ENCODE data around the gene KLHL36. TPM values are rescaled to one million over a fixed set of nuclear protein-coding genes. Genes with fewer than 3 reads are reported as not detected.
A peak's percentile ranks its signal among the peaks of the same experiment; 100 is the strongest.
"Not testable (repeated sequence)": the region's sequence is repeated elsewhere in the genome, so short reads cannot be mapped to it uniquely, and the experiment has no call there.

KLHL36 gene
- total RNA-seq, 4 donors from 2014 or later = 43.4 to 70.7 (median 67.2) TPM

- H3K9me3 ChIP-seq = no peaks in the 10 kb centered on the region
- H3K36me3 ChIP-seq = no peaks in the 10 kb centered on the region
- DNase-seq (ENCODE audit: low spot score in 2 of 2) = no peak
- TF ChIP-seq POLR2AphosphoS5 (IDR thresholded peaks at IDR 0.05) (no peak), POLR2A (IDR thresholded peaks at IDR 0.05) (no peak), EP300 (IDR thresholded peaks at IDR 0.05) (no peak), CTCF (IDR thresholded peaks at IDR 0.05) (no peak)
- no peak overlapping the region for H3K4me3 ChIP-seq
- peaks cover 7% of the 10 kb centered on the region for H3K27me3 ChIP-seq
- WGBS = 83% methylated on average over 8 of the region's 8 CpGs
- no peaks in the 10 kb centered on the region for H3K4me1 ChIP-seq
- H3K27ac ChIP-seq = no peak overlapping the region
These were observed 36.9 kb downstream of the KLHL36 start for GRCh38 chr16:84685210-84685609.

GRCh38 chr16:84686707-84687298, 38.5 kb downstream of the KLHL36 start:
- WGBS = 96% methylated on average over 5 of the region's 6 CpGs
- peak in 1 of 2 donors; percentile 43 for DNase-seq (ENCODE audit: low spot score in 2 of 2)
- Histone ChIP-seq H3K4me3 (no peak overlapping the region), H3K27ac (no peak overlapping the region), H3K36me3 (no peaks in the 10 kb centered on the region), H3K27me3 (peaks cover 7% of the 10 kb centered on the region), H3K4me1 (no peaks in the 10 kb centered on the region), H3K9me3 (no peaks in the 10 kb centered on the region)
- TF ChIP-seq CTCF (IDR thresholded peaks at IDR 0.05) (no peak), POLR2AphosphoS5 (IDR thresholded peaks at IDR 0.05) (no peak), POLR2A (IDR thresholded peaks at IDR 0.05) (no peak), EP300 (IDR thresholded peaks at IDR 0.05) (no peak)

GRCh38 chr16:84687715-84688114, 39.4 kb downstream of the KLHL36 start:
- 80% methylated on average over 6 of the region's 6 CpGs for WGBS
- peak in 1 of 2 donors; percentile 4 for DNase-seq (ENCODE audit: low spot score in 2 of 2)
- H3K4me1 ChIP-seq = no peaks in the 10 kb centered on the region

GRCh38 chr16:84688163-84688562, 39.9 kb downstream of the KLHL36 start:
- not testable (repeated sequence) for H3K27ac ChIP-seq; DNase-seq (ENCODE audit: low spot score in 2 of 2); H3K9me3 ChIP-seq; H3K27me3 ChIP-seq; H3K4me1 ChIP-seq; H3K4me3 ChIP-seq; H3K36me3 ChIP-seq
- 96% methylated on average over 4 of the region's 4 CpGs for WGBS

More at GRCh38 chr16:84687715-84688114, 39.4 kb downstream of the KLHL36 start:
- Histone ChIP-seq H3K27ac (no peak overlapping the region), H3K27me3 (peaks cover 7% of the 10 kb centered on the region), H3K9me3 (no peaks in the 10 kb centered on the region), H3K4me3 (no peak overlapping the region), H3K36me3 (no peaks in the 10 kb centered on the region)
- TF ChIP-seq POLR2A (IDR thresholded peaks at IDR 0.05) = no peak
- no peak for TF ChIP-seq EP300 (IDR thresholded peaks at IDR 0.05)
- TF ChIP-seq CTCF (IDR thresholded peaks at IDR 0.05) = no peak

GRCh38 chr16:84689111-84689510, 40.8 kb downstream of the KLHL36 start:
- no peak for TF ChIP-seq EP300 (IDR thresholded peaks at IDR 0.05)
- no peak for TF ChIP-seq CTCF (IDR thresholded peaks at IDR 0.05)
- no peak for TF ChIP-seq POLR2AphosphoS5 (IDR thresholded peaks at IDR 0.05)
- no peak for TF ChIP-seq POLR2A (IDR thresholded peaks at IDR 0.05)
- 45% methylated on average over 8 of the region's 8 CpGs for WGBS

More at GRCh38 chr16:84689111-84689510, 40.8 kb downstream of the KLHL36 start:
- no peaks in the 10 kb centered on the region for H3K9me3 ChIP-seq
- peaks cover 3% of the 10 kb centered on the region for H3K27me3 ChIP-seq
- DNase-seq (ENCODE audit: low spot score in 2 of 2) = peak in 1 of 2 donors; percentile 18
- no peak overlapping the region for H3K4me3 ChIP-seq
- no peak overlapping the region for H3K27ac ChIP-seq
- H3K36me3 ChIP-seq = no peaks in the 10 kb centered on the region
- H3K4me1 ChIP-seq = no peaks in the 10 kb centered on the region

All from suprapubic skin (tissue), 4 donors.